GM18861 (cell line): Measurements from ENCODE around the gene GIPC2.

ENCODE experiments used
- ATAC-seq: cut with Tn5 transposase; IDR thresholded peaks from one replicate; pipeline ENCODE4 v1.9.1; 2021; ENCODE audit not compliant: unreplicated experiment

The GIPC2 gene

DNA sequence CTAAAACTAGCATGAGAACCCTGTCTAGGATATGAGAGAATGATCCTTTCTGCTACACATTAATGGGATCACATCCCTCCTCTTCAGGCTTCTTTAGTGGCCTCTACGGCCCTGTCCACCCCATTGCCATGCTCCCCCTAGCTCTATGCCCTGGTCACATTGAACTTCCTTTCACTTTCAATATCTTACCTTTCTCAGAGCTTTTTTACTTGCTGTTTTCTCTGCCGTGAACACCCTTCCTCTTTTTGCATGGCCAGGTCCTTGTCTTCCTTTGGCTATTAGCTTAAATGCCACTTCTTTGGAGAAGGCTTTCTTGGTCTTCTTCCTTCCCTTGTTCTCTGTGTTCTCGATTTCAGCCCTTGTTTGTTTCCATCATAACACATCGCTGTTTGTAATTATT, 97.4 kb downstream of the GIPC2 start:
- ATAC-seq, result peak; percentile 72

DNA sequence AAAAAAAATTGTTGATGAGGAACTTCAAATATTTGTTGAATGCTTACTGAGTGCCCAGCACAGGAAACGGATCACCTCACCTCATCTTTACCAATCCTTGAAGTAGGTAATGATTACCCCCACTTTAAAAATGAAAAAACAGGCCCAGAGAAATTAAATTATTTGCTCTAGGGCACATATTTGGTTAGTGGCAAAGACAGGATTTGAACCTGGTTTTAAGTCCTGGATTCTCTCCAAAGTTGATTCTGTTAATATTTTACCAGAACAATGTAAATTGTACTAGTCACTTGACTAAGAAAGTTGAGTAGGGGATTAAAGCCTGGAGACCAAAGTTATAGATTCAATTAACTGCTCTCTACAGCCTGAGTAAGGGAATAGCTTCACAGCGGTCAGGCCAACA, 97.9 kb downstream of the GIPC2 start:
- no peak for ATAC-seq

DNA sequence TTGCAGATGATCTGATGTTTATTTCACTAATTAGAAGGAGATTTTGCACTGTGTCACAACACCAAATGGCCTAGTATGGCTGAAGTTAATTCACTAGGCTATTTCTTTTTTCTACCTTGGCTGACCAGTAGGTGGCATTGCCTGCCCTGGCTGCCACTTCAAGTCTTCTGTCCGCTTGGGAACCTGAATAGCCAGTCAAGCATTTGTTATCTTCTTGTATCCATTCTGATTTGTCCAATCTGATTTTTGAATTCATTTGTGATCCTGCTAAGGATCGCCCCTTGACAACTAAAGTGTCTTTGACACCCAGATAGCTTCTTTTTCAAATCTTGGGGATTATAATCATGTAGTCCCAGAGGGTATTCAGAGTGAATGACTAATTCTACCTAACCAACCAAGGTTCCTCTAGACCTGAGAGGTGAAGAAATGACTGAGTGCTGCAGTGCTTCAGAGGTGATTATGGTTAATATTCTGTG, 99.4 kb downstream of the GIPC2 start:
- peak; percentile 71 for ATAC-seq

DNA sequence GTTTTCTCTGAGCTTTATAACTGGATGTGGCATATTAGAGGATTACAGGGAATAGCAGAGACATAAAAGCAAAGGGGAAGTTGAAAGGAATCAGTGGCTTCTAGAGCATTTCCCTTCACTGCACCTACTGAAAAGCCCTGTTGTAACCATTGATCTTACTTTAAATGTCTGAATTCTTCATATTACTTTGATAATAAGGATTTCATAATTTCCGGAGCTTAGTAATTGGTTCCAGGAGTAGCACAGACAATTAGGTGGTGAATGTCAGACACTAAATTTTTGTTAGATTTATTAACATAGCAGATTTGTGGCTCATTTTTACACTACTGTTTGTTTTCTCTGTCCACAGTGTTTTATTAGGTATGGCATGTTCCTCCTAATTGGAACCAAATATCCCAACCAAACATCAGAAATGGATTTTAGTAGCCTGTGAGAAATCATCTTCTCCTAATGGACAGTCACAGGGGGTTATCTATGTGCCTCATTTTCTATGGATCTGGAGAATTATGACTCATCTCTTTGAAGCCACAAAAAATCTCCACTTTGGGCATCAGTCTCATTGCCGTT, 100.5 kb downstream of the GIPC2 start:
- no peak for ATAC-seq

DNA sequence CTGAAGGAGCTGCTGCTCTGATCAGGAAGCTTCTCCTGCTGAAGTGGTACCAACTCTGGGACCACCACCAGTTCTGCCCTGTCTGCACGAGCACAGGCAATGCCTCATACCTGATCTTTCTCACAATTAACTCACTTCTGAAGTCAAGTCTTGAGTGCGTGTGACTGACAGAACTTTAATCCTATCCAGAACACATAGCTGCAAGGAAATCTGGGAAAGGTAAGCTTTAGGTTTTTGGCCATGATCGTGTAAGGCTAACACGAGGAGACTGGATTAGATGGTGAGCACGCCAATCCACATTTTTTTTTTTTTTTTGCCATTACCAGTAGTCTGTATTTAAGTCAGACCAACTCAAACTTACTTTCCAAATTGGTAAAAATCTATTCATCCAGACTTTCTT, 101.3 kb downstream of the GIPC2 start:
- no peak for ATAC-seq

DNA sequence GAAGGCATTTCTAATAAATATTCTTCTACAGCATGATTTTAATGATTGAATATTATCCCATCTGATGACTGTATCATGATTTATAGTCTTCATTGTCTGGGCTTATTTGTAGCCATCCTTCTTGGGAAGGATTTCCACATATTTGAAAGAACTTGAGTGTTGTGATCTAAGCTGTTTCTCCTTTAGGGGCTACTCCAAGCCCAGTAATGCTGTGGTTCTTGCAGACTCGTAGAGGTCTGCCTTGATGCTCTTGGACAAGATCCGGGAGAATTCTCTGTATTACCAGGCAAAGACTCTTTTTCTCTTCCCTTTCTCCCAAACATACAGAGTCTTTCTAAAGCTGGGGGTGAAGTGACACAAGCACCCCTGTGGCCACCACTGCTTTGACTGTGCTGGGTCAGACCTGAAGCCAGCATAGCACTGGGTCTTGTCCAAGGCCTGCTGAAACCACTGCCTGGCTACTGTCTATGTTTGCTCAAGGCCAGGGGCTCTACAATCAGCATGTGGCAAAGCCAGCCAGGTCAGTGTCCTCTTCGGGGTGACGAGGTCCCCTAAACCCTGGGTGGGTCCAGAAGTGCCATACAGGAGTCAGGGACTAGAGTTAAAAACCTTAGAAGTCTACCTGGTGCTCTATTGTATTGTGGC, 107.4 kb downstream of the GIPC2 start:
- ATAC-seq, result no peak

DNA sequence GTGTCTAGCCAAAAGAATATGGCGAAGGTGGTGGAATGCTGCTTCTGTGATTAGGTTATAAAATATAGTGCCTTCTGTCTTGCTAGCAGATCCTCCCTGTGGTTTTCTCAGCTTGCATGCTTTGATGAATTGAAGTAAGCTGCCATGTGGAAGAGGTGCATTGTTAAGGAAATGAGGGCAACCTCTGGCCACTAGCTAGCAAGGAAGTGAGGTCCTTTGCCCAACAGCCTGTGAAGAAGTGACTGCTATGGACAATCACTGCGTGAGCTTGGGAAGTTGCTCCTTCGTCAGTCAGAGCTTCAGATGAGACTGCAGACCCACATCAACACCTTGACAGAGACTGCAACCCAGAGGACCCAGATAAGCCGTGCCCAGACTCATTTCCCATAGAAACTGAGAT, 109.4 kb downstream of the GIPC2 start:
- no peak for ATAC-seq

DNA sequence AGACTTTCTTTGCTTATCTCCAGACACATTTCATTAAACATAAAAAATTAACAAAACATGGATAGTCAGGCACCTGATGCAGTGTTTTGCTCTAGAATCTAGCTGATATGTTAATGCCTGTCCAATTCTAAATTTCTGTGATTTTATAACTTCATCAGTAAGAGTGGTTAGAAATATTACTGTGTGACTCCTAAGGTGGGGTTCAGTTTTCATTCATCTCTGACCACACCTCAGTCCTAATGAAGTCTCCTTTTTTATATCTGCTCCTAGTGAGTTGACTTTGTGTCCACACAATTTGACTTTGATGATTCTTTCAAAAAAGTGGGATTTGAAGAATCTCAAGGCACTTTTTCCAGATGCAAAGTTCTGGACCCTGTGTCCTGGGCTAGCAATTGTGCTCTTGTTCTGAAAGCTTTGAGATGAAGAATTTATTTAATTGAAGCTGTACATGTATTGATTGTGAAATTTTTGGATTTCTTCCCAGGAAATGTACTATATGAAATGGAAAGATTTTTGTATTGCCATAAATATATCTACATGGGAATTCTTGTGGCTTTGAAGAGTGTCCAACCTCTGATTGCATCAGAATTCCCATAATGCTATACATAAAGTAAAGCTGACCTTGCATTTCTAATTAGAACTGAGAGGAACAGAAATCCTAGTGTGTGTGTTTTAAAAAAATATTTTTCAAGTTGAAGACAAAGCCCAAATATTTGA, 111.2 kb downstream of the GIPC2 start:
- ATAC-seq, result no peak

DNA sequence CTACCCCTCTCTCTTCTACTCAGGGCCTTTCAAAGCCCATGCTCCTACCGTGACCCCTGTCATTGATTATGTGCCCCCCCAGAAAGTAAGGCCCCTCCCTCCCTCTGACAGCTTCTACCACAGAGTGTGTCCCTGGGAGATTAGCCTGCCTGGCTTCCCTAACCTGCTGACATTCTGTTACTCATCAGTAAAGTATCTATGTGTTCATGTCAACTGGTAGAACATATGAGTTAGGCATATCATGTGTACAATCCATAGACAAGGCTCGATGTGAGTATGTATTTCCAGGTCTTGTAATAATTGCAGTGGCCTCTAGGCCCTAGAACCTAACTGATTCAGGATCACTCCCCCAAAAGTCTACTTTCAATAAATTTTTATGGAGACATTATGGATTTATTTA, 120.0 kb downstream of the GIPC2 start:
- no peak for ATAC-seq

DNA sequence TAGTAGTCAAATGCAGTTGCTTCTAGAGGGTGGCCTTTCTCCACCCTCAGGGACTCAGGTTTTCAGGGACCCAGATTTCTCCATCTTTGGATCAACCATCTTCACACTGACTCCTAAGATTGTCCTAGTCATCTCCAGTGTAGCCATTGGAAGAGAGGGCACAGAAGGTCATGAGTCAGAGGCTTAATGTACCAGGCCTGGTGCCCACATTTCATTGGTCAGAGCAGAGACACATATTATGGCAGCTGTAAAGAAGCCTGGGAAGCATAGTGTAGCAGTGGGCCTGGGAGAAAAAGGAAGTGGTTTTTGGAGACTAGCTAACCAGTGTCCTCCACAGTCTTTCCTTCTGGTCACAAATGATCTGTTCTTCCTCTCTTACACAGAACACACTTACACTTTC, 122.5 kb downstream of the GIPC2 start:
- ATAC-seq, result no peak

DNA sequence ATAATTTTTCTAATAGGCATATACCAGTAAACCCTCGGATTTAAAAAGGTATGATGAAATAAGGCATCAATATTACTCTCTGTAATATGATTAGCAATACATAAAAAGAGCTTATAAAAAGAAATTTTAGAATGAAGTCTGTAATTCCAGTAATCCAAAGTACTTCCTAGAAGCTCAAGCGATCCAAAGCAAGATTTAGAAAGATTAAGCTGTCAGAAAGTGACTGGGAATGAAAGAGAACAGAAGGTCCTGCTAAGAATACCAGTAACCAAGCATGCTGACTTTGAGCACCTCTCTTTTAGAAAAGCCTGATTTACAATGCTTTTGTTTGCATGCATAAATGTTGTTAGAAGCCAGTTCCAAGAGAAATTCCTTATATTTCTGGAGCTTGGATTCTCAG, 125.1 kb downstream of the GIPC2 start:
- ATAC-seq, result no peak

DNA sequence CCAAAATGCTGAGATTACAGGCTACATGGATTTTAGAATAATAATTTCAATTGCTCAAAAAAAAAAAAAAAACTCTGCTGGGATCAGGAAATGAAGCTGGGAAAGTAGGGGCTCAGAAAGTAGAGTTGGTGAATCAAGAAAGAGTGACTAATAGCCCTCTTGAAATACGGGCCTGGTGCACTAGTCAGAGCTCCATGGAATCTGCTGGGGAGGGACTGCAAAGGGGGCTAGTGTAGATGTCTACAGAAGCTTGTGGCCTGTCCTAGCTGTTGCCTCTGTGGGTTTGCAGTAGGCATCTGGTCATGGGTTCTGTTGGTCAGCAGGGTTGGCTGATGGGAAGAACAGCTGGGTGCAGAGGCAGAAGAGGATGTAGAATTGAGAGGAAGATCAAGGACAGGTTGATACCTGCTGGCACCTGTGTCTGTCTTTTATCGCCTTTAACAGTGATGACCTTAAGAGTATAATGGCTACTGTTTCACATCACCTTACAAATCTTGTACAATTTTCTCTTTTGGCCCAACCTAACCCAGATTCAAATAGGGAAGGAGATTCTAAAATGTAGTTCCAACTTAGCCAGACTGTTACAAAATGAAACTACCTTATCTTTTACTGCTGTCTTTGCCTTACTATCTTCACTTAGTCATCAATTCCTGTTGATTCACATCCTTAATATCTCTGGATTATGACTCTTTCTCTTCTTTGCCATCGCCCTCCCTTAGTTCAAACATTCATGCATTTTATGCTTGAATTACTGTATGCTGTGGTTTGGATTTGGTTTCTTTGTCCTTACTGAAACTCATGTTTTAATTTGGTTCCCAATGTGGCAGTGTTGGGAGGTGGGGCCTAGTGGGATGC, 126.2 kb downstream of the GIPC2 start:
- no peak for ATAC-seq

DNA sequence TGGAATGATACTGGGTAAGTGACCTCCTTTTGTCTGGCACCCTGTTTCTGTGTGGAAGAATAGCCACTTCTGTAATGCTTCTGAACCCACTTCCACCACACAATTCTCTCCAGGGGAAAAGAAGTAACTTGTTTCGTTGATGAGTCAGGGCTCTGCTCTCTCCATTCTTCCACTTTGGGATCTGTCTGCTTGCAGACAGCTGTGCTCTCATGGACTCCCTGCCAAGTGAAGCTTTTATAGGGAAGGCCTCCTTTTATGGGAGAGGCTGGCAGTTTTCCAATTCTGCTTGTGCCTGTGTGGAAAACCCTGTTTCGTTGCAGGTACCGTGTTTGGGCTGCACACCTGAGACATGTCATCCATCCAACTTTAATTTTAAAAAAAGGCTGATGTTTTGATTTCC, 130.7 kb downstream of the GIPC2 start:
- no peak for ATAC-seq

DNA sequence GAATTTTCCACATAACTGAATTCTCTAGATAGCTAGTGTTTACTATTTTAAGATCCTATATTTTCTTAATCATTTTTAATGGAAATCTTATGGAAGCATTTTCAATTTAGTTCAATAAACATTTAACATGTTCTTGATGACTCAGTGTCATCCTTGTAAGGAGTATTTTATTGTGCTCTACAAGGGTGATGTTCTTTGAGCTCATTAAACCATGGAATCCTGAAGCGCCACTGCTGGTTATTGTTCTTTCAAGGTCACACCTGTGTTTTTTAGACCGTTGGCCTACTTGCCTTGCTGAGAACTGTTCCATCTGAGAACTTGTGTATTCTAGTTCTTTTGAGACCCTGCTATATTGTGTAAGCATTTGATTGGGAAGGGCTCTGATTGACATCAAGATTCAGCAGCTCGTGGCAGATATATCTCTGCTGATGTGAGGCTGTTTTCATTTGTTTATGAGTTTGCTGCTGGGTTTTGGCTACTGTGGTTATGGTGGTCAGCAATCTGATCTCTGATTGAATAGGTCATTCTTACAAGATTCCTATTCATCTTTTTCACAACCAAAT, 132.0 kb downstream of the GIPC2 start:
- ATAC-seq, result no peak

DNA sequence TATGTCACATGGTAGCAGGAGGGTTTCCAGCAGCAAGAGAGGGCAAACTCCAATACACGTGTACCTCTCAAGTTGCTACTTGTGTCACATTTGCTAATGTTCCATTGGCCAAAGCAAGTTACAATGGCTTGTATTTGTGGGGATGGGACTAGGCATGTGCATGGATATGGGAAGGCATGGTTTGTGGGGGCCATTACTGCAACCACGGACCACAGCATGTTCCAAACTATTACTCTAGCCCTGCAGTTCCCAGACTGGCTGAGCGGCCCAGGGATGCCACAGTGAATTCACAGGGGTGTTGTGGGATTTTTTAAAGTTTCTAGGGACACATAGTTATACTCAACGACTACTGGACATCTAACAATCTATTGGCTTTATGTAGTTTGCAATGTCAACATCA, 133.1 kb downstream of the GIPC2 start:
- no peak for ATAC-seq

DNA sequence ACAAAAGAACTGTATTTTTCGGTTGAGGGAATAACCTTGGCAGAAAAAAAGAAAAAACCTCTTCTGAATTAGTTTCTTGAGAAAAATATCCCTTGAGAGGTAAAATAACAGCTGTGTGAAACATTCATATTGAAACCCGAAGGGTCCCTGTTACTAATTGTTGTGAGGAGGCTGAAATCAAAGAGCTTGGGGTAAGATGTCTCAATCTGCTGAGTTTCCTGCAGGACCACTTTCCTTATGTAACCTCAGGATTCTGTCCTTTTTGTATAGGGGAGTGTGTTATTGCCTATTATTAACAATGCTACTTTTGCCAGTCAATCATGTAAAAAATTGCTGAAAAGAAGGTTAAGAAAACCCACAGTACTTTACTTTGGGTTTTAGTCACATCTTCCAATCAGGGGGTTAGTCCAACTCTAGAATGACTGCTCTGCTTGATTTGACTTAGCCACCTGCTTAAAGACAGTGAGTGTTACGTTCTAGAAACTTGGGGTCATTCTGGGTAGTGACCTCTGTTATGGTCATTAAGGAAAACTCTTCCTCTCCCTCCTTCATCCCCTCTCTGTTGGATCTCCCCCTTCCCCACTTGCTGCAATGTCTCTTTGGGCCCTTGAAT, 138.8 kb downstream of the GIPC2 start:
- ATAC-seq, result peak; percentile 59
